Astrocyte (in vitro differentiated cells and primary cell): ENCODE measurements around the gene ADGRB3. TPM values are rescaled to one million over a fixed set of nuclear protein-coding genes. Genes with fewer than 3 reads are reported as not detected.

Experiments used
- DNase-seq: peaks from one replicate; pipeline ENCODE4 v3.0.0-alpha.2; 2010; ENCODE audit warnings: low read depth
- FAIRE-seq: peaks from 2 replicates; lab custom pipeline; 2011; peaks lifted over from hg19 to GRCh38; lab: Jason Lieb, UNC
- H2AFZ ChIP-seq: 2 replicates; pipeline ENCODE4 v1.6.0; 2012; ENCODE audit warnings: low read depth, low read length, inconsistent platforms
- H3K27ac ChIP-seq: 2 replicates; pipeline ENCODE4 v1.5.1; 2011; ENCODE audit warnings: low read depth, low read length, inconsistent platforms
- H3K27me3 ChIP-seq: 2 replicates; pipeline ENCODE4 v1.6.0; 2011; ENCODE audit warnings: low read length, inconsistent platforms; ENCODE audit not compliant: insufficient read depth
- H3K36me3 ChIP-seq: 2 replicates; pipeline ENCODE4 v1.5.1; 2011; ENCODE audit warnings: low read length, inconsistent platforms; ENCODE audit not compliant: insufficient read depth
- H3K4me1 ChIP-seq: 2 replicates; pipeline ENCODE4 v1.5.1; 2011; ENCODE audit warnings: low read length, inconsistent platforms; ENCODE audit not compliant: insufficient read depth
- H3K4me2 ChIP-seq: 2 replicates; pipeline ENCODE4 v1.6.0; 2012; ENCODE audit warnings: low read length, inconsistent platforms
- H3K4me3 ChIP-seq: 2 replicates; pipeline ENCODE4 v1.5.1; 2011; ENCODE audit warnings: low read depth, mild to moderate bottlenecking, low read length, inconsistent platforms; ENCODE audit not compliant: insufficient read depth
- H3K79me2 ChIP-seq: 2 replicates; pipeline ENCODE4 v1.6.0; 2012; ENCODE audit warnings: mild to moderate bottlenecking, low read length, inconsistent platforms; ENCODE audit not compliant: insufficient read depth
- H3K9ac ChIP-seq: 2 replicates; pipeline ENCODE4 v1.6.0; 2012; ENCODE audit warnings: mild to moderate bottlenecking, low read length, inconsistent platforms
- H3K9me3 ChIP-seq: 2 replicates; pipeline ENCODE4 v1.5.1; 2012; ENCODE audit warnings: low read depth, mild to moderate bottlenecking, low read length, inconsistent platforms; ENCODE audit not compliant: insufficient read depth
- H4K20me1 ChIP-seq: 2 replicates; pipeline ENCODE4 v1.6.0; 2012; ENCODE audit warnings: low read length, inconsistent platforms; ENCODE audit not compliant: insufficient read depth
- H3K27ac Mint-ChIP-seq: one replicate; pipeline ENCODE4 v1.8.0; 2021; ENCODE audit warnings: mild to moderate bottlenecking, mixed read lengths; ENCODE audit not compliant: unreplicated experiment
- H3K27me3 Mint-ChIP-seq: one replicate; pipeline ENCODE4 v1.8.0; 2021; ENCODE audit warnings: low read depth, mixed read lengths; ENCODE audit not compliant: unreplicated experiment
- H3K36me3 Mint-ChIP-seq: one replicate; pipeline ENCODE4 v1.8.0; 2021; ENCODE audit warnings: low read depth, mixed read lengths; ENCODE audit not compliant: unreplicated experiment
- H3K4me1 Mint-ChIP-seq: one replicate; pipeline ENCODE4 v1.8.0; 2021; ENCODE audit warnings: low read depth, mixed read lengths; ENCODE audit not compliant: unreplicated experiment
- H3K4me3 Mint-ChIP-seq: one replicate; pipeline ENCODE4 v1.8.0; 2021; ENCODE audit warnings: mild to moderate bottlenecking, moderate library complexity, mixed read lengths; ENCODE audit not compliant: unreplicated experiment
- H3K9me3 Mint-ChIP-seq: one replicate; pipeline ENCODE4 v1.8.0; 2021; ENCODE audit warnings: mild to moderate bottlenecking, mixed read lengths; ENCODE audit not compliant: unreplicated experiment
- CTCF ChIP-seq: IDR thresholded peaks from 2 replicates; pipeline ENCODE4 v1.5.1; 2011; ENCODE audit warnings: low read depth, mild to moderate bottlenecking, inconsistent platforms, low read length, moderate library complexity; ENCODE audit not compliant: insufficient read depth
- EZH2 ChIP-seq: IDR thresholded peaks from 2 replicates; pipeline ENCODE4 v1.6.1; 2012; ENCODE audit warnings: mild to moderate bottlenecking, low read length, inconsistent platforms; ENCODE audit not compliant: insufficient read depth
- total RNA-seq: library from RNA; stranded (reverse); gene quantifications from 2 replicates; pipeline ENCODE4 v1.2.1, GENCODE V29; 2021

ADGRB3 gene
- total RNA-seq, 1 donor from 2014 or later = 0.77 TPM

DNA sequence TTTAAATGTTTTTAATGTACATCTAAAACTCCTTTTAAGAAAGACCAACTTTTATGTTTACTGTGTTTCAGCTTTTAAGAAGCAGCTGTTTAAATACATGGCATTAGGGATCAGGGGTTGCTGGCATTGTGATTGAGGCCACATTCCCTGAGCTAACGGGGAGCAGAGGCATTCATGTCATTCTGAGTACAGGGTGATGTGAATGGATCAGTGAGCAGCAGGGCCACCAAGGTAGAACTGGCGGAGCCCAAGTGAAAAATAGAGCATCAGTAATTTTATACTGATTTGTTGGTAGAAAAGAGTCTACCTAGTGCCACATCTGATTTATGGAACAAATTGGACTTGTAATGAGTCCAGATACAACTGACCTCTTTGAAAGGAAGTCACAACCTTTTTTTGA lies 467.3 kb downstream of the ADGRB3 start:
- Histone ChIP-seq H3K9ac (no peak overlapping the region), H3K4me2 (no peak overlapping the region), H3K79me2 (no peaks in the 10 kb centered on the region), H3K9me3 (no peaks in the 10 kb centered on the region), H3K4me1 (no peaks in the 10 kb centered on the region), H4K20me1 (no peaks in the 10 kb centered on the region), H2AFZ (no peak overlapping the region), H3K4me3 (no peak overlapping the region), H3K27ac (no peak overlapping the region), H3K27me3 (no peaks in the 10 kb centered on the region), H3K36me3 (no peaks in the 10 kb centered on the region)
- no peak for TF ChIP-seq CTCF
- no peak for TF ChIP-seq EZH2
- no peak for DNase-seq
- no peaks in the 10 kb centered on the region for H3K27me3 Mint-ChIP-seq
- FAIRE-seq = no peak
- no peak overlapping the region for H3K4me3 Mint-ChIP-seq
- no peaks in the 10 kb centered on the region for H3K36me3 Mint-ChIP-seq
- H3K27ac Mint-ChIP-seq = no peak overlapping the region
- no peaks in the 10 kb centered on the region for H3K9me3 Mint-ChIP-seq
- H3K4me1 Mint-ChIP-seq = peaks cover 2% of the 10 kb centered on the region

DNA sequence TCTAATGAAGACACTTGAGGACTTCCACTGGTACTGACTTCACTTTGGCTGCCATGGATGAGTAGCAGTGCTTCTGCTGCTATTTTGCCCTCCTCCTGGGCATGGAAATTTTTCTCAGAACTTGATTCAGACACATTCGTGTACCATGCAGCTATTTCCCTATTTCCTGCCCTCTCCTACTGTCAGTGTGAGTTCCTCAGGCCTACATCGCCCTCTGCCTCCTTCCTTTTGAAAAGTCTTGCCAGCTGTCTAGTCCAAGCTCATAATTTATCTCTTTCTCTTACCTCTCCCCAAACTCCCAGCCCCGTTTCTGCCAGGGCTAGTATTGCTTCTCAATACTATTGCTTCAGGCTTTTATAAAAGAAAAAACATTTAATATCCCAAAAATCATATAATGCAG lies 470.2 kb downstream of the ADGRB3 start:
- FAIRE-seq = no peak
- Histone ChIP-seq H4K20me1 (no peaks in the 10 kb centered on the region), H3K9ac (no peak overlapping the region), H3K27me3 (no peaks in the 10 kb centered on the region), H3K4me1 (no peaks in the 10 kb centered on the region), H3K27ac (no peak overlapping the region), H3K4me2 (no peak overlapping the region), H3K36me3 (no peaks in the 10 kb centered on the region), H2AFZ (no peak overlapping the region), H3K4me3 (no peak overlapping the region), H3K9me3 (no peaks in the 10 kb centered on the region), H3K79me2 (no peaks in the 10 kb centered on the region)
- DNase-seq = no peak
- Mint-ChIP-seq H3K4me3 (no peak overlapping the region), H3K36me3 (no peaks in the 10 kb centered on the region), H3K9me3 (no peaks in the 10 kb centered on the region), H3K27me3 (no peaks in the 10 kb centered on the region), H3K27ac (no peak overlapping the region), H3K4me1 (peaks cover 2% of the 10 kb centered on the region)
- TF ChIP-seq EZH2 = no peak
- TF ChIP-seq CTCF = no peak

DNA sequence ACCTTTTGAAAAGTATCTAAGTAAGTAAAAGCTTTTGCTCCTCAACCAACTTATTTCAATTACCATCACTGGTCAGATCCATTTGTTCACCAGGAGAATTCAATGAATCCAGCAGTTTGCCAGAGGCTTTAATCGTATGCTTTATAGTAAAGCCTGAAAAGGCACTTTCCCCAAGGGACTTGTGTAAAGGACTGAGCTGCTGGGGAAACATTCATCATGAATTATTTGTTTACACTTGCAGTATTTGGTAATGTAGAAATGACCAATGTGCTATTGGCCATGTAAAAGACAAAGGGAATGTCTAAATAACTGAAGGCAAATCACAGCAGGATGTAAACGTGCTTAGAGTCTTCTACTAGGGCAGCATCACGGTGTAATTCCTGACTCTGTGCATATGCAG lies 471.4 kb downstream of the ADGRB3 start:
- H3K4me3 ChIP-seq = no peak overlapping the region
- no peak for FAIRE-seq
- Mint-ChIP-seq H3K27ac (no peak overlapping the region), H3K4me1 (peaks cover 2% of the 10 kb centered on the region), H3K4me3 (no peak overlapping the region), H3K36me3 (no peaks in the 10 kb centered on the region), H3K9me3 (no peaks in the 10 kb centered on the region), H3K27me3 (no peaks in the 10 kb centered on the region)
- no peak overlapping the region for H3K4me2 ChIP-seq
- TF ChIP-seq EZH2 = no peak
- TF ChIP-seq CTCF = no peak
- H4K20me1 ChIP-seq = no peaks in the 10 kb centered on the region
- no peaks in the 10 kb centered on the region for H3K4me1 ChIP-seq
- H2AFZ ChIP-seq = no peak overlapping the region
- H3K9ac ChIP-seq = no peak overlapping the region
- no peaks in the 10 kb centered on the region for H3K79me2 ChIP-seq
- no peaks in the 10 kb centered on the region for H3K27me3 ChIP-seq
- no peak overlapping the region for H3K27ac ChIP-seq
- no peaks in the 10 kb centered on the region for H3K9me3 ChIP-seq
- DNase-seq = no peak
- H3K36me3 ChIP-seq = no peaks in the 10 kb centered on the region
